Hepatocyte (in vitro differentiated cells): ENCODE data around the gene FYTTD1.

Experiments used
- EZH2 ChIP-seq: fragments of 200-600 bp; sonication (generic); IDR thresholded peaks from 2 replicates; pipeline ENCODE4 v1.6.1; 2016; ENCODE audit warnings: antibody characterized with exemption, mild to moderate bottlenecking, borderline replicate concordance
- EZH2phosphoT487 ChIP-seq: fragments of 200-600 bp; sonication (generic); IDR thresholded peaks from one replicate; pipeline ENCODE4 v1.6.1; 2018; ENCODE audit warnings: antibody characterized with exemption, mild to moderate bottlenecking, low read depth, moderate library complexity; ENCODE audit not compliant: unreplicated experiment, severe bottlenecking
- TF ChIP-seq, protein P1 (sequence below): fragments of 200-600 bp; sonication (generic); IDR thresholded peaks from 2 replicates; pipeline ENCODE4 v1.5.1; 2016; ENCODE audit warnings: antibody characterized with exemption, mild to moderate bottlenecking; ENCODE audit not compliant: poor library complexity

DNA sequence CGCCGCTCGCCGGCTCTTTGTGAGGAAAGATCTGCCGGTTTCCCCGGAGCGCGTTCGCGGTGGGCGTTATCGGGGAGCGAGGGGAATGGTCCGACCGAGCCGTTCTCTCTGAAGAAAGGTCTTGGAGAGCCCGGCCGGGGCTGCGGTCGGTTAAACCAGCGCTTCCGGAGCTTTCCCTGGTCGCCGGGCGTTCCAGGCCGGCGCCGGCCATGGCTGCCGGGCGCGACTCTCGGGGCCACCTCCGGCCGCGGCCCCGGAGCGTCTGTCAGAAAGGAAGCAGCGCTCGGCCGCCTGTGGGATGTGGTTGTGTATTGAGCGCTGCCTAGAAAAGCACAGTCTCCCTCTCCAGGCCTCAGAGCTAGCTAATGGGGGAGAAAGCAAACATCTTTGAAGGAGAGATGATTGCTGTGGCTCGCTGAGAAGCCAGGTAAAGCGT is 731 bp downstream of the FYTTD1 start:
- TF ChIP-seq, protein P1, sequence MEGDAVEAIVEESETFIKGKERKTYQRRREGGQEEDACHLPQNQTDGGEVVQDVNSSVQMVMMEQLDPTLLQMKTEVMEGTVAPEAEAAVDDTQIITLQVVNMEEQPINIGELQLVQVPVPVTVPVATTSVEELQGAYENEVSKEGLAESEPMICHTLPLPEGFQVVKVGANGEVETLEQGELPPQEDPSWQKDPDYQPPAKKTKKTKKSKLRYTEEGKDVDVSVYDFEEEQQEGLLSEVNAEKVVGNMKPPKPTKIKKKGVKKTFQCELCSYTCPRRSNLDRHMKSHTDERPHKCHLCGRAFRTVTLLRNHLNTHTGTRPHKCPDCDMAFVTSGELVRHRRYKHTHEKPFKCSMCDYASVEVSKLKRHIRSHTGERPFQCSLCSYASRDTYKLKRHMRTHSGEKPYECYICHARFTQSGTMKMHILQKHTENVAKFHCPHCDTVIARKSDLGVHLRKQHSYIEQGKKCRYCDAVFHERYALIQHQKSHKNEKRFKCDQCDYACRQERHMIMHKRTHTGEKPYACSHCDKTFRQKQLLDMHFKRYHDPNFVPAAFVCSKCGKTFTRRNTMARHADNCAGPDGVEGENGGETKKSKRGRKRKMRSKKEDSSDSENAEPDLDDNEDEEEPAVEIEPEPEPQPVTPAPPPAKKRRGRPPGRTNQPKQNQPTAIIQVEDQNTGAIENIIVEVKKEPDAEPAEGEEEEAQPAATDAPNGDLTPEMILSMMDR = no peak
- TF ChIP-seq EZH2phosphoT487 = no peak
- TF ChIP-seq EZH2 = no peak
